ENCODE data around the gene SKA3.

The SKA3 gene

GRCh38 chr13:21118180-21118579 lies 58.2 kb downstream of the SKA3 start:
- Mint-ChIP-seq H3K36me3 (ENCODE audit: low read depth) (no peaks in the 10 kb centered on the region), H3K27ac (no peak overlapping the region)

GRCh38 chr13:21117104-21117809 lies 59.1 kb downstream of the SKA3 start:
- Mint-ChIP-seq H3K4me1 (no peaks in the 10 kb centered on the region), H3K27me3 (ENCODE audit: low read depth) (peaks cover 4% of the 10 kb centered on the region), H3K36me3 (ENCODE audit: low read depth) (no peaks in the 10 kb centered on the region), H3K9me3 (no peaks in the 10 kb centered on the region), H3K27ac (no peak overlapping the region), H3K4me3 (no peak overlapping the region)
- TF ChIP-seq CTCF (IDR thresholded peaks at IDR 0.05; ENCODE audit: unreplicated experiment in 3 of 3): no peak

More at GRCh38 chr13:21118180-21118579, 58.2 kb downstream of the SKA3 start:
- no peaks in the 10 kb centered on the region for H3K9me3 Mint-ChIP-seq
- no peak overlapping the region for H3K4me3 Mint-ChIP-seq
- peaks cover 5% of the 10 kb centered on the region for H3K27me3 Mint-ChIP-seq (ENCODE audit: low read depth)
- H3K4me1 Mint-ChIP-seq: no peaks in the 10 kb centered on the region
- TF ChIP-seq CTCF (IDR thresholded peaks at IDR 0.05; ENCODE audit: unreplicated experiment in 3 of 3): no peak

GRCh38 chr13:21116141-21116540 lies 60.2 kb downstream of the SKA3 start:
- no peak for TF ChIP-seq CTCF (IDR thresholded peaks at IDR 0.05; ENCODE audit: unreplicated experiment in 3 of 3)
- no peak overlapping the region for H3K4me3 Mint-ChIP-seq
- peaks cover 4% of the 10 kb centered on the region for H3K27me3 Mint-ChIP-seq (ENCODE audit: low read depth)
- no peaks in the 10 kb centered on the region for H3K4me1 Mint-ChIP-seq
- H3K27ac Mint-ChIP-seq: no peak overlapping the region
- no peaks in the 10 kb centered on the region for H3K9me3 Mint-ChIP-seq
- H3K36me3 Mint-ChIP-seq (ENCODE audit: low read depth): no peaks in the 10 kb centered on the region

- no peaks in the 10 kb centered on the region for H3K9me3 Mint-ChIP-seq
- H3K36me3 Mint-ChIP-seq (ENCODE audit: low read depth): no peaks in the 10 kb centered on the region
- H3K27ac Mint-ChIP-seq: no peak overlapping the region
- peaks cover 8% of the 10 kb centered on the region for H3K27me3 Mint-ChIP-seq (ENCODE audit: low read depth)
- H3K4me3 Mint-ChIP-seq: no peak overlapping the region
- no peaks in the 10 kb centered on the region for H3K4me1 Mint-ChIP-seq
- no peak for TF ChIP-seq CTCF (IDR thresholded peaks at IDR 0.05; ENCODE audit: unreplicated experiment in 3 of 3)
Measured at GRCh38 chr13:21115231-21115630, 61.1 kb downstream of the SKA3 start.

- H3K36me3 Mint-ChIP-seq (ENCODE audit: low read depth): no peaks in the 10 kb centered on the region
- no peaks in the 10 kb centered on the region for H3K9me3 Mint-ChIP-seq
- peaks cover 8% of the 10 kb centered on the region for H3K27me3 Mint-ChIP-seq (ENCODE audit: low read depth)
- H3K27ac Mint-ChIP-seq: no peak overlapping the region
- no peak for TF ChIP-seq CTCF (IDR thresholded peaks at IDR 0.05; ENCODE audit: unreplicated experiment in 3 of 3)
- no peaks in the 10 kb centered on the region for H3K4me1 Mint-ChIP-seq
- H3K4me3 Mint-ChIP-seq: no peak overlapping the region
Measured at GRCh38 chr13:21111546-21111945, 64.8 kb downstream of the SKA3 start.

GRCh38 chr13:21109168-21109567 lies 67.2 kb downstream of the SKA3 start:
- no peak for TF ChIP-seq CTCF (IDR thresholded peaks at IDR 0.05; ENCODE audit: unreplicated experiment in 3 of 3)
- Mint-ChIP-seq H3K9me3 (no peaks in the 10 kb centered on the region), H3K36me3 (ENCODE audit: low read depth) (no peaks in the 10 kb centered on the region), H3K27ac (no peak overlapping the region), H3K27me3 (ENCODE audit: low read depth) (peaks cover 7% of the 10 kb centered on the region), H3K4me3 (no peak overlapping the region), H3K4me1 (no peaks in the 10 kb centered on the region)

All from nephron (organoid).